Kidney (tissue), 14 donors: Measurements from ENCODE around the gene LAD1. TPM values are rescaled to one million over a fixed set of nuclear protein-coding genes. Genes with fewer than 3 reads are reported as not detected.

Experiments used
- DNase-seq, 5 donors: peaks; one replicate each; pipeline ENCODE4 v3.0.0-alpha.2; 2013 to 2020
- FAIRE-seq: peaks from 2 replicates; lab custom pipeline; 2012; peaks lifted over from hg19 to GRCh38; lab: Jason Lieb, UNC
- H3K27ac ChIP-seq, 2 donors: one replicate each; pipeline ENCODE4 v1.7.0; 2013; ENCODE audit warnings: low read depth in 2 of 2, low read length in 2 of 2, inconsistent platforms in 1 of 2
- H3K27me3 ChIP-seq: one replicate; pipeline ENCODE4 v1.7.1; 2013; ENCODE audit warnings: low read length, inconsistent platforms; ENCODE audit not compliant: control insufficient read depth, insufficient read depth
- H3K36me3 ChIP-seq, 3 donors: one replicate each; pipeline versions ENCODE4 v1.7.0 to v1.7.1; 2013; ENCODE audit warnings: low read length in 3 of 3, control low read depth in 1 of 3, inconsistent platforms in 1 of 3; ENCODE audit not compliant: insufficient read depth in 3 of 3, control insufficient read depth in 2 of 3
- H3K4me1 ChIP-seq, 3 donors: one replicate each; pipeline versions ENCODE4 v1.7.0 to v1.7.1; 2013; ENCODE audit warnings: low read length in 3 of 3, inconsistent platforms in 1 of 3, low read depth in 1 of 3; ENCODE audit not compliant: control insufficient read depth in 2 of 3, insufficient read depth in 2 of 3
- H3K4me3 ChIP-seq, 3 donors: one replicate each; pipeline versions ENCODE4 v1.7.0 to v1.8.1; 2013; ENCODE audit warnings: low read length in 3 of 3, control low read depth in 1 of 3, inconsistent platforms in 1 of 3
- H3K9ac ChIP-seq, 3 donors: one replicate each; pipeline versions ENCODE4 v1.7.0 to v1.7.1; 2013; ENCODE audit warnings: low read length in 3 of 3, control low read depth in 1 of 3, inconsistent platforms in 1 of 3
- H3K9me3 ChIP-seq, 3 donors: one replicate each; pipeline versions ENCODE4 v1.7.0 to v1.7.1; 2013; ENCODE audit warnings: low read length in 3 of 3, control low read depth in 1 of 3, inconsistent platforms in 1 of 3; ENCODE audit not compliant: control insufficient read depth in 2 of 3, insufficient read depth in 1 of 3
- CTCF ChIP-seq: IDR thresholded peaks from 3 replicates; pipeline ENCODE4 v1.5.1; 2012; ENCODE audit warnings: mild to moderate bottlenecking, moderate library complexity, borderline replicate concordance; ENCODE audit not compliant: insufficient read depth; ENCODE audit errors: extremely low read depth
- intact Hi-C: fragments of 100-400 bp; cut with DNase I; formaldehyde crosslinking; loops from one replicate; pipeline ENCODE4 v1.11.1; 2022
- polyA plus RNA-seq: library from polyadenylated mRNA; stranded (reverse); fragments of 350-450 nt; fragmentation: Illumina TruSeq; extraction: RNeasy Lipid Tissue Mini Kit (QIAGEN cat#74804); gene quantifications from one replicate; pipeline ENCODE4 v1.2.3, GENCODE V29; 2014; ENCODE audit warnings: low read depth, low replicate concordance; ENCODE audit not compliant: insufficient read depth
- total RNA-seq: library from RNA; stranded (reverse); fragmentation: NEBNext Ultra II Directional; extraction: Animal tissue kit (Norgen Biotek cat#: 25700); gene quantifications from one replicate; pipeline ENCODE4 v1.2.1, GENCODE V29; 2021
- donor health status: control.
- donor health status: control.
- donor health status: control.
- donor health status: control.
- donor health status: control.
- donor health status: DM: yes; HTN: yes; CAD: no.
- donor health status: Normal renal cell carcinoma (clear cell type).

LAD1 gene
- total and polyA plus RNA-seq, 2 donors from 2014 or later, result 70.7 to 72.6 TPM

- TF ChIP-seq CTCF, result no peak
- H3K4me1 ChIP-seq, result no peaks in the 10 kb centered on the region
- DNase-seq, result no peak
- H3K27ac ChIP-seq, result no peak overlapping the region
- H3K27me3 ChIP-seq, result no peaks in the 10 kb centered on the region
- H3K9me3 ChIP-seq, result no peaks in the 10 kb centered on the region
- no peak for FAIRE-seq
- H3K36me3 ChIP-seq, result no peaks in the 10 kb centered on the region
- H3K9ac ChIP-seq, result no peak overlapping the region
- no peak overlapping the region for H3K4me3 ChIP-seq
- intact Hi-C loops, result no loop called here
Measured at GRCh38 chr1:201429736-201430501, 30.8 kb upstream of the LAD1 start.

- no peaks in the 10 kb centered on the region for H3K27me3 ChIP-seq
- no peak overlapping the region for H3K27ac ChIP-seq
- no peaks in the 10 kb centered on the region for H3K4me1 ChIP-seq
- no peaks in the 10 kb centered on the region for H3K9me3 ChIP-seq
- FAIRE-seq, result no peak
- no peak overlapping the region for H3K4me3 ChIP-seq
- no peaks in the 10 kb centered on the region for H3K36me3 ChIP-seq
- DNase-seq, result no peak
- intact Hi-C loops, result no loop called here
- H3K9ac ChIP-seq, result no peak overlapping the region
- no peak for TF ChIP-seq CTCF
Measured at GRCh38 chr1:201427963-201428362, 28.8 kb upstream of the LAD1 start.

- no peaks in the 10 kb centered on the region for H3K4me1 ChIP-seq
- no peaks in the 10 kb centered on the region for H3K27me3 ChIP-seq
- no peak for FAIRE-seq
- no peak overlapping the region for H3K27ac ChIP-seq
- no peaks in the 10 kb centered on the region for H3K9me3 ChIP-seq
- DNase-seq, result no peak
- H3K36me3 ChIP-seq, result no peaks in the 10 kb centered on the region
- TF ChIP-seq CTCF, result no peak
- intact Hi-C loops, result no loop called here
- no peak overlapping the region for H3K4me3 ChIP-seq
- H3K9ac ChIP-seq, result no peak overlapping the region
Measured at GRCh38 chr1:201426479-201427310, 27.6 kb upstream of the LAD1 start.
